Thyroid gland (tissue), 4 donors: ENCODE results near the gene VPS9D1. TPM values are rescaled to one million over a fixed set of nuclear protein-coding genes. Genes with fewer than 3 reads are reported as not detected.
"Not testable (repeated sequence)": the region's sequence is repeated elsewhere in the genome, so short reads cannot be mapped to it uniquely, and the experiment has no call there.

Experiments used
- DNase-seq, 2 donors: peaks; one replicate each; pipeline ENCODE4 v3.0.0-alpha.2; 2019
- H3K27ac ChIP-seq, 3 donors: fragments of 200-600 bp; sonication (generic); 1 replicate in 2 of 3; 2 replicates in 1 of 3; pipeline ENCODE4 v1.5.1; 2016 to 2019; ENCODE audit warnings: mild to moderate bottlenecking in 1 of 3, moderate library complexity in 1 of 3
- H3K27me3 ChIP-seq: fragments of 200-600 bp; sonication (generic); one replicate; pipeline ENCODE4 v1.5.1; 2019
- H3K36me3 ChIP-seq, 2 donors: fragments of 200-600 bp; sonication (generic); one replicate each; pipeline ENCODE4 v1.5.1; 2016 to 2019
- H3K4me1 ChIP-seq, 2 donors: fragments of 200-600 bp; sonication (generic); one replicate each; pipeline ENCODE4 v1.5.1; 2017 to 2019
- H3K4me3 ChIP-seq, 3 donors: fragments of 200-600 bp; sonication (generic); replicated peaks in 1 of 3; 1 replicate in 2 of 3; 2 replicates in 1 of 3; pipeline ENCODE4 v1.5.1; 2016; ENCODE audit warnings: mild to moderate bottlenecking in 1 of 3
- H3K9me3 ChIP-seq: fragments of 200-600 bp; sonication (generic); one replicate; pipeline ENCODE4 v1.5.1; 2017
- POLR2A ChIP-seq, 2 donors: fragments of 450-650 bp; IDR thresholded peaks; one replicate each; pipeline ENCODE4 v1.6.1; 2017; ENCODE audit warnings: antibody characterized with exemption in 2 of 2, mild to moderate bottlenecking in 2 of 2, moderate library complexity in 1 of 2
- WGBS, 2 donors: methylation state at CpG; one replicate each; pipeline ENCODE4 v1.1.5; 2017; 5-methylcytosine and 5-hydroxymethylcytosine counted together
- intact Hi-C: fragments of 100-400 bp; cut with DNase I; formaldehyde crosslinking; loops from one replicate; pipeline ENCODE4 v1.15.1; 2023
- total RNA-seq, 4 donors: library from RNA; depleted of rRNA; stranded (reverse); fragments of >200 nt; gene quantifications; one replicate each; pipeline ENCODE4 v1.2.3, GENCODE V29; 2016
- TF ChIP-seq, protein P1 (sequence below), 6 experiments: fragments of 200-600 bp in 3 of 6; fragments of 450-650 bp in 3 of 6; sonication (generic) in 3 of 6; IDR thresholded peaks; one replicate each; pipeline ENCODE4 v1.5.1; 2016 to 2019; ENCODE audit warnings: antibody characterized with exemption in 6 of 6, mild to moderate bottlenecking in 2 of 6, inconsistent platforms in 1 of 6, moderate library complexity in 1 of 6

Gene VPS9D1
- total RNA-seq, 4 donors from 2014 or later: 3.1 to 15.6 (median 9.0) TPM

GRCh38 chr16:89672177-89672941, 48.3 kb downstream of the VPS9D1 start:
- Histone ChIP-seq H3K27ac (peak overlapping the region in 1 of 3 donors; percentile 28), H3K27me3 (no peaks in the 10 kb centered on the region), H3K9me3 (no peaks in the 10 kb centered on the region), H3K4me1 (peaks cover 4 to 7% of the 10 kb centered on the region in 2 donors), H3K36me3 (no peaks in the 10 kb centered on the region), H3K4me3 (no peak overlapping the region)
- no peak for TF ChIP-seq POLR2A (IDR thresholded peaks at IDR 0.05)
- TF ChIP-seq, protein P1, sequence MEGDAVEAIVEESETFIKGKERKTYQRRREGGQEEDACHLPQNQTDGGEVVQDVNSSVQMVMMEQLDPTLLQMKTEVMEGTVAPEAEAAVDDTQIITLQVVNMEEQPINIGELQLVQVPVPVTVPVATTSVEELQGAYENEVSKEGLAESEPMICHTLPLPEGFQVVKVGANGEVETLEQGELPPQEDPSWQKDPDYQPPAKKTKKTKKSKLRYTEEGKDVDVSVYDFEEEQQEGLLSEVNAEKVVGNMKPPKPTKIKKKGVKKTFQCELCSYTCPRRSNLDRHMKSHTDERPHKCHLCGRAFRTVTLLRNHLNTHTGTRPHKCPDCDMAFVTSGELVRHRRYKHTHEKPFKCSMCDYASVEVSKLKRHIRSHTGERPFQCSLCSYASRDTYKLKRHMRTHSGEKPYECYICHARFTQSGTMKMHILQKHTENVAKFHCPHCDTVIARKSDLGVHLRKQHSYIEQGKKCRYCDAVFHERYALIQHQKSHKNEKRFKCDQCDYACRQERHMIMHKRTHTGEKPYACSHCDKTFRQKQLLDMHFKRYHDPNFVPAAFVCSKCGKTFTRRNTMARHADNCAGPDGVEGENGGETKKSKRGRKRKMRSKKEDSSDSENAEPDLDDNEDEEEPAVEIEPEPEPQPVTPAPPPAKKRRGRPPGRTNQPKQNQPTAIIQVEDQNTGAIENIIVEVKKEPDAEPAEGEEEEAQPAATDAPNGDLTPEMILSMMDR (IDR thresholded peaks at IDR 0.05): no peak
- WGBS, 2 donors: 82 to 92% methylated on average over 16 of the region's 16 CpGs
- intact Hi-C loops: no loop called here
- DNase-seq: no peak

DNA sequence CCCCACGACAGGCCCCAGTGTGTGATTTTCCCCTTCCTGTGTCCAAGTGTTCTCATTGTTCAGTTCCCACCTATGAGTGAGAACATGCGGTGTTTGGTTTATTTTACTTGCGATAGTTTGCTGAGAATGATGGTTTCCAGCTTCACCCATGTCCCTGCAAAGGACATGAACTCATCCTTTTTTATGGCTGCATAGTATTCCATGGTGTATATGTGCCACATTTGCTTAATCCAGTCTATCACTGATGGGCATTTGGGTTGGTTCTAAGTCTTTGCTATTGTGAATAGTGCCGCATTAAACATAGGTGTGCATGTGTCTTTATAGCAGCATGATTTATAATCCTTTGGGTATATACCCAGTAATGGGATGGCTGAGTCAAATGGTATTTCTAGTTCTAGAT, 49.1 kb downstream of the VPS9D1 start:
- H3K4me3 ChIP-seq, H3K27ac ChIP-seq, DNase-seq, H3K27me3 ChIP-seq, H3K36me3 ChIP-seq, intact Hi-C loops, H3K9me3 ChIP-seq, H3K4me1 ChIP-seq: not testable (repeated sequence)
- WGBS, 2 donors: 93 to 100% methylated on average over 4 of the region's 4 CpGs

GRCh38 chr16:89670496-89671431, 49.9 kb downstream of the VPS9D1 start:
- Histone ChIP-seq H3K27ac (no peak overlapping the region), H3K36me3 (no peaks in the 10 kb centered on the region), H3K9me3 (no peaks in the 10 kb centered on the region), H3K27me3 (no peaks in the 10 kb centered on the region), H3K4me3 (no peak overlapping the region), H3K4me1 (peaks cover 4 to 7% of the 10 kb centered on the region in 2 donors)
- TF ChIP-seq, protein P1 (IDR thresholded peaks at IDR 0.05): no peak
- TF ChIP-seq POLR2A (IDR thresholded peaks at IDR 0.05): no peak
- DNase-seq: no peak
- 81 to 88% methylated on average over 9 to 10 of the region's 10 CpGs for WGBS, 2 donors
- intact Hi-C loops: no loop called here

DNA sequence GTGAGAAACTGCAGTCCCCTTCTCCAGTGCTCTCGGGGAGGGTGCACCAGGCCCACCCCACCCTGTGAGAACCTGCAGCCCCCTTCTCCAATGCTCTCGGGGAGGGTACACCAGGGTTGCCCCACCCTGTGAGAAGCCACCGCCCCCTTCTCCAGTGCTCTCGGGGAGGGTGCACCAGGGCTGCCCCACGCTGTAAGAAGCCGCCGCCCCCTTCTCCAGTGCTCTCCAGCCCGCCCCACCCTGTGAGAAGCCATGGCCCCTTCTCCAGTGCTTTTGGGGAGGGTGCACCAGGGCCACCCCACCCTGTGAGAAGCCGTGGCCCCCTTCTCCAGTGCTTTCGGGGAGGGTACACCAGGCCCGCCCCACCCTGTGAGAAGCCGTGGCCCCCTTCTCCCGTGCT, 50.9 kb downstream of the VPS9D1 start:
- no peaks in the 10 kb centered on the region for H3K27me3 ChIP-seq
- H3K9me3 ChIP-seq: no peaks in the 10 kb centered on the region
- WGBS, 2 donors: 88 to 95% methylated on average over 9 to 11 of the region's 13 CpGs
- intact Hi-C loops: no loop called here
- no peaks in the 10 kb centered on the region for H3K36me3 ChIP-seq
- H3K27ac ChIP-seq: no peak overlapping the region
- TF ChIP-seq POLR2A (IDR thresholded peaks at IDR 0.05): no peak
- TF ChIP-seq, protein P1 (IDR thresholded peaks at IDR 0.05): no peak
- no peak for DNase-seq
- H3K4me1 ChIP-seq: peaks cover 4 to 7% of the 10 kb centered on the region in 2 donors
- H3K4me3 ChIP-seq: no peak overlapping the region

DNA sequence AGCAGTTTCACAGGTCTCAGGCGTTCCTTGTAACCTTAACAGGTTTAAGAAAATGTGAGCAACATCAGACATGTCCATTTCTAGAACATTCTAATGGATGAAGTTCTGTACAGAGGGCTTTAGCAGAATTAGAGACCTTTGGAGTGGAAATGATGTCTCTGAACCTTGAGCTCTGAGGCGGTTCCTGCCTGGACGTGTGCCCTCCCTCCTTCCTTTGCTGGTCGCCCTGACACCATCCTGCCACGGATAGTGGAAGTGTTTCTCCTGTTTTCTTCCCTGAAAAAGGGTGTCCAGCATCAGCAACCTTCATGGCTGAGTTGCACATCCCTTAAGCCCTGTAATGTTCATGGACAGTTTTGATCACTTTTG, 51.9 kb downstream of the VPS9D1 start:
- intact Hi-C loops: no loop called here
- no peaks in the 10 kb centered on the region for H3K36me3 ChIP-seq
- peak overlapping the region; percentile 2 to 69 (median 66) for H3K27ac ChIP-seq
- 36 to 41% methylated on average over 5 of the region's 5 CpGs for WGBS, 2 donors
- no peak for TF ChIP-seq POLR2A (IDR thresholded peaks at IDR 0.05)
- TF ChIP-seq, protein P1 (IDR thresholded peaks at IDR 0.05): no peak
- no peaks in the 10 kb centered on the region for H3K27me3 ChIP-seq
- no peaks in the 10 kb centered on the region for H3K9me3 ChIP-seq
- peaks cover 4 to 7% of the 10 kb centered on the region in 2 donors for H3K4me1 ChIP-seq
- no peak overlapping the region for H3K4me3 ChIP-seq
- DNase-seq: no peak
